HCT116 (cell line): Measurements from ENCODE around the gene PTPRR. TPM values are rescaled to one million over a fixed set of nuclear protein-coding genes. Genes with fewer than 3 reads are reported as not detected.

ENCODE experiments used
- ATAC-seq: fragments of 200-7000 bp; cut with Tn5 transposase; 2 replicates; pipeline ENCODE4 v1.9.1; 2020; ENCODE audit warnings: mild to moderate bottlenecking, moderate library complexity
- BruUV-seq: library from RNA; stranded (reverse); fragments of 400-500 nt; replicated peaks from 2 replicates; lab custom pipeline; 2021; lab: Mats Ljungman, UMichigan
- CTCF ChIA-PET: fragments of 300-600 bp; sonication (Branson Sonifier 250); formaldehyde crosslinking; loops from one replicate; lab custom pipeline; 2021; ENCODE audit warnings: antibody characterized with exemption; lab: Charles Lee
- POLR2A ChIA-PET: fragments of 300-600, 350-600 bp; sonication (Branson Sonifier 250); formaldehyde crosslinking; loops from one replicate; lab custom pipeline; 2021; ENCODE audit warnings: antibody characterized with exemption; lab: Charles Lee
- RAD21 ChIA-PET, 2 experiments: fragments of 300-600 bp; sonication (Branson Sonifier 250); formaldehyde crosslinking; loops; one replicate each; lab custom pipeline; 2023; ENCODE audit warnings: low total read pairs in 2 of 2; ENCODE audit not compliant: uncharacterized antibody in 2 of 2, unreplicated experiment in 2 of 2, low non-redundant PET in 1 of 2; lab: Charles Lee
- DNase-seq: peaks from one replicate; pipeline ENCODE4 v3.0.0-alpha.2; 2010; ENCODE audit warnings: low read depth, low spot score
- H2AFZ ChIP-seq: fragments of 200-600 bp; shearing (Covaris generic), sonication (generic); 2 replicates; pipeline ENCODE4 v1.6.1; 2017; ENCODE audit warnings: low read depth, mixed run types, mixed read lengths, antibody characterized with exemption, low read length; ENCODE audit not compliant: poor library complexity, severe bottlenecking
- H3K27ac ChIP-seq: 2 replicates; pipeline ENCODE4 v1.5.1; 2012; ENCODE audit warnings: low read depth, low read length
- H3K27me3 ChIP-seq: fragments of 200-600 bp; sonication (generic); 2 replicates; pipeline ENCODE4 v1.6.1; 2016; ENCODE audit warnings: mixed run types, low read length, mixed read lengths; ENCODE audit not compliant: insufficient read depth
- H3K36me3 ChIP-seq, 2 experiments: fragments of 200-500 bp in 1 of 2; fragments of 200-600 bp in 1 of 2; sonication (Bioruptor generic) in 1 of 2; sonication (generic) in 1 of 2; 2 replicates each; pipeline versions ENCODE4 v1.5.1 to v1.6.1; 2014 to 2016; ENCODE audit warnings: low read length in 2 of 2, inconsistent platforms in 1 of 2, mixed read lengths in 1 of 2, mixed run types in 1 of 2; ENCODE audit not compliant: insufficient read depth in 2 of 2, control insufficient read depth in 1 of 2
- H3K4me1 ChIP-seq, 2 experiments: fragments of 200-600 bp in 1 of 2; sonication (generic) in 1 of 2; 2 replicates each; pipeline versions ENCODE4 v1.5.1 to v1.6.1; 2012 to 2017; ENCODE audit warnings: low read length in 2 of 2, inconsistent platforms in 1 of 2, mild to moderate bottlenecking in 1 of 2, mixed read lengths in 1 of 2, mixed run types in 1 of 2, moderate library complexity in 1 of 2; ENCODE audit not compliant: insufficient read depth in 2 of 2, control insufficient read depth in 1 of 2
- H3K4me2 ChIP-seq: fragments of 200-600 bp; sonication (generic); 2 replicates; pipeline ENCODE4 v1.6.1; 2017; ENCODE audit warnings: mixed run types, low read length, mixed read lengths
- H3K4me3 ChIP-seq, 2 experiments: fragments of 200-600 bp in 1 of 2; sonication (generic) in 1 of 2; replicated peaks in 1 of 2; 2 replicates each; pipeline ENCODE4 v1.5.1; 2011 to 2016; ENCODE audit warnings: low read length in 2 of 2, control low read depth in 1 of 2, low read depth in 1 of 2, mild to moderate bottlenecking in 1 of 2, mixed read lengths in 1 of 2, mixed run types in 1 of 2
- H3K79me2 ChIP-seq: fragments of 200-600 bp; sonication (generic); 2 replicates; pipeline ENCODE4 v1.6.1; 2017; ENCODE audit warnings: mild to moderate bottlenecking, mixed run types, low read length, moderate library complexity, mixed read lengths; ENCODE audit not compliant: insufficient read depth
- H3K9ac ChIP-seq: fragments of 200-600 bp; sonication (generic); 2 replicates; pipeline ENCODE4 v1.6.1; 2016; ENCODE audit warnings: low read length, mixed read lengths
- H3K9me2 ChIP-seq: fragments of 200-600 bp; sonication (generic), shearing (Covaris generic); 2 replicates; pipeline ENCODE4 v1.6.1; 2017; ENCODE audit warnings: mixed run types, mild to moderate bottlenecking, moderate library complexity; ENCODE audit not compliant: insufficient read depth
- H3K9me3 ChIP-seq, 2 experiments: fragments of 200-500 bp in 1 of 2; fragments of 200-600 bp in 1 of 2; sonication (Bioruptor generic) in 1 of 2; sonication (generic) in 1 of 2; 2 replicates each; pipeline ENCODE4 v1.6.1; 2014 to 2017; ENCODE audit warnings: low read length in 2 of 2, mixed read lengths in 2 of 2, inconsistent platforms in 1 of 2, low read depth in 1 of 2, mild to moderate bottlenecking in 1 of 2, mixed run types in 1 of 2, moderate library complexity in 1 of 2; ENCODE audit not compliant: control insufficient read depth in 1 of 2, insufficient read depth in 1 of 2
- H4K20me1 ChIP-seq: fragments of 200-600 bp; sonication (generic), shearing (Covaris generic); 2 replicates; pipeline ENCODE4 v1.6.1; 2017; ENCODE audit warnings: mixed run types, mild to moderate bottlenecking, moderate library complexity; ENCODE audit not compliant: insufficient read depth
- ATF3 ChIP-seq: IDR thresholded peaks from 2 replicates; pipeline ENCODE4 v1.6.1; 2012
- CTCF ChIP-seq, 3 experiments: fragments of 200-600 bp in 1 of 3; sonication (generic) in 1 of 3; IDR thresholded peaks in 2 of 3; conservative IDR thresholded peaks in 1 of 3; 2 replicates each; pipeline ENCODE4 v1.5.1; 2012 to 2017; ENCODE audit warnings: low read depth in 2 of 3, low read length in 2 of 3, antibody characterized with exemption in 1 of 3, borderline replicate concordance in 1 of 3, control low read depth in 1 of 3, mild to moderate bottlenecking in 1 of 3, mixed read lengths in 1 of 3, mixed run types in 1 of 3, moderate library complexity in 1 of 3; ENCODE audit not compliant: insufficient read depth in 1 of 3
- EGR1 ChIP-seq: IDR thresholded peaks from 2 replicates; pipeline ENCODE4 v1.6.1; 2012; ENCODE audit warnings: low read depth
- EZH2 ChIP-seq: fragments of 200-600 bp; sonication (generic); IDR thresholded peaks from 2 replicates; pipeline ENCODE4 v1.6.1; 2017; ENCODE audit warnings: antibody characterized with exemption, mixed run types
- EZH2phosphoT487 ChIP-seq: fragments of 200-600 bp; IDR thresholded peaks from 2 replicates; pipeline ENCODE4 v1.6.1; 2018; ENCODE audit warnings: antibody characterized with exemption, borderline replicate concordance
- FOSL1 ChIP-seq: IDR thresholded peaks from 2 replicates; pipeline ENCODE4 v1.6.1; 2012; ENCODE audit warnings: low read depth
- MAX ChIP-seq: IDR thresholded peaks from 2 replicates; pipeline ENCODE4 v1.6.1; 2012
- RAD21 ChIP-seq: IDR thresholded peaks from 2 replicates; pipeline ENCODE4 v1.6.1; 2012; ENCODE audit warnings: low read depth, mild to moderate bottlenecking
- SP1 ChIP-seq: IDR thresholded peaks from 2 replicates; pipeline ENCODE4 v1.6.1; 2012; ENCODE audit warnings: low read depth
- SRF ChIP-seq: IDR thresholded peaks from 2 replicates; pipeline ENCODE4 v1.6.1; 2012; ENCODE audit warnings: low read depth
- TCF7L2 ChIP-seq: IDR thresholded peaks from 2 replicates; pipeline ENCODE4 v1.7.0; 2011; ENCODE audit warnings: borderline replicate concordance, inconsistent platforms; ENCODE audit not compliant: insufficient read depth, insufficient read length; ENCODE audit errors: extremely low read depth
- ZBTB33 ChIP-seq: IDR thresholded peaks from 2 replicates; pipeline ENCODE4 v1.6.1; 2011; ENCODE audit warnings: mild to moderate bottlenecking, low read length, moderate library complexity; ENCODE audit not compliant: insufficient replicate concordance; ENCODE audit errors: extremely low read depth
- ZFX ChIP-seq: fragments of 450-650 bp; IDR thresholded peaks from 2 replicates; pipeline ENCODE4 v1.6.1; 2017
- intact Hi-C: fragments of 100-400 bp; cut with micrococcal nuclease; formaldehyde crosslinking; loops from 2 replicates; pipeline ENCODE4 v1.10.0; 2022
- total RNA-seq: library from RNA; stranded (reverse); gene quantifications from one replicate; pipeline ENCODE4 v1.2.1, GENCODE V29; 2021; ENCODE audit not compliant: unreplicated experiment

Gene PTPRR
- total RNA-seq, 1 experiment from 2014 or later, result 0.27 TPM

- TF ChIP-seq ZBTB33 (no peak), EZH2phosphoT487 (no peak), CTCF (IDR thresholded peaks at IDR 0.05 in 2 of 3, conservative IDR thresholded peaks at IDR 0.05 in 1 of 3; ENCODE audit: borderline replicate concordance in 1 of 3, insufficient read depth in 1 of 3, low read depth in 2 of 3, low read length in 2 of 3) (no peak)
Measured at GRCh38 chr12:70815056-70815455, 105.5 kb downstream of the PTPRR start (continued).

GRCh38 chr12:70813559-70813958 lies 107.0 kb downstream of the PTPRR start:
- ChIA-PET CTCF (no interaction called here), RAD21 (no interaction called here), POLR2A (no interaction called here)
- no TSS peak for BruUV-seq
- Histone ChIP-seq H3K4me3 (no peak overlapping the region), H3K27me3 (no peaks in the 10 kb centered on the region), H3K4me1 (peaks cover 2 to 10% of the 10 kb centered on the region in 2 experiments; a peak in 2 of 4 replicates), H3K9ac (no peak overlapping the region), H3K9me3 (no peaks in the 10 kb centered on the region), H3K4me2 (no peak overlapping the region), H3K27ac (no peak overlapping the region), H3K36me3 (no peaks in the 10 kb centered on the region), H2AFZ (no peak overlapping the region), H4K20me1 (no peaks in the 10 kb centered on the region), H3K9me2 (no peaks in the 10 kb centered on the region), H3K79me2 (no peaks in the 10 kb centered on the region)
- intact Hi-C loops, result no loop called here
- TF ChIP-seq RAD21 (no peak), SRF (no peak), MAX (no peak), EZH2 (no peak), CTCF (IDR thresholded peaks at IDR 0.05 in 2 of 3, conservative IDR thresholded peaks at IDR 0.05 in 1 of 3; ENCODE audit: borderline replicate concordance in 1 of 3, insufficient read depth in 1 of 3, low read depth in 2 of 3, low read length in 2 of 3) (no peak), EGR1 (no peak), ATF3 (no peak), SP1 (no peak), ZFX (no peak), EZH2phosphoT487 (no peak), FOSL1 (no peak), TCF7L2 (no peak), ZBTB33 (no peak)
- ATAC-seq (no peak), DNase-seq (no peak)
